Activated naive CD8-positive, alpha-beta T cell treated with anti-CD3 and anti-CD28 coated beads, Interleukin-2, amount 50 U/mL, for 16 hours (primary cell): ENCODE data around the gene PLCB1.

Source experiments
- DNase-seq: peaks from one replicate; pipeline ENCODE4 v3.0.0-alpha.2; 2020; ENCODE audit warnings: low read depth, low spot score

The PLCB1 gene

GRCh38 chr20:8934362-8934761, 802.3 kb downstream of the PLCB1 start:
- no peak for DNase-seq
